GM18520 (cell line): ENCODE data around the gene AVPR2.

Source experiments
- ATAC-seq: cut with Tn5 transposase; IDR thresholded peaks from one replicate; pipeline ENCODE4 v1.9.1; 2021; ENCODE audit not compliant: unreplicated experiment

Gene AVPR2

GRCh38 chrX:153910446-153910845 is 6.0 kb downstream of the AVPR2 start:
- ATAC-seq: no peak

- ATAC-seq: no peak
Measured at GRCh38 chrX:153911798-153912197, 7.3 kb downstream of the AVPR2 start.

DNA sequence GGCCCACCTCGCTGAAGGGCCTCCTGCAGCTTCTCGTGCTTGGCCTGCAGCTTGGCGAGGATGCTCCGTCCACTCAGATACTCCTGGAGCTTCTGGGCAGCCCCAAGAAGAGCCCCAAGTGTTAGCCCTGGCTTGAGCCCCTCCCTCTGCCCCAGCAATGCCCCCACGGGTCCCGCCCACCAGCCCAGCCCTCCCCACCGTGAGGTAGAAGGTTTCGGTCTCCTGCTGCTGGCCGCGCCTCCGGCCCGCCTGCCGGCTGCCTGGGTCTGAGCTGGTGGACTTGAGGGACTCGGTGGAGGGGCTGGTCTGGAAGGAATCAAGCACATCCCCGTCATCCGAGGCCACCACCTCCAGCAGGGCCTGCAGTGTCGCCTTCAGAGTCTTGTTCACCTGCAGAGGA is 8.7 kb downstream of the AVPR2 start:
- no peak for ATAC-seq

DNA sequence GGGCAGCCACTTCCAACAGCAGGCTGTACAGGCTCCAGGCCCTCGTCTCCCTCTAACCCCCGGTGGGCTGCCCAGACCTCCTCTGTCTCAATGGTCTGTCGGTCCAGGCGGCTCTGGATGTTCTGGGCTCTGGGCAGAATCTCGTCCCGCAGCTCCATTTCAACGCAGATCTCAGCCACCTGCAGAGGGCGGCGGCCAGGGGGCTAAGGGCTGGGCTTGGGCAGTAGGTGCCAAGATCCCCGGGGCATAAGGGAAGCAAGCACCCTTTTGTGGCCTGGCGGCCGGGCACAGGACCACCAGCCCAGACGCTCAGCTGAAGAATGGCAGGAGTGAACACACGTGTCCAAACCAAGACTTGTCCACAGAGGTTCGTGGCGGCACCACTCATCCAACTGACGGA is 9.2 kb downstream of the AVPR2 start:
- no peak for ATAC-seq

- no peak for ATAC-seq
Measured at GRCh38 chrX:153917869-153918268, 13.4 kb downstream of the AVPR2 start.

DNA sequence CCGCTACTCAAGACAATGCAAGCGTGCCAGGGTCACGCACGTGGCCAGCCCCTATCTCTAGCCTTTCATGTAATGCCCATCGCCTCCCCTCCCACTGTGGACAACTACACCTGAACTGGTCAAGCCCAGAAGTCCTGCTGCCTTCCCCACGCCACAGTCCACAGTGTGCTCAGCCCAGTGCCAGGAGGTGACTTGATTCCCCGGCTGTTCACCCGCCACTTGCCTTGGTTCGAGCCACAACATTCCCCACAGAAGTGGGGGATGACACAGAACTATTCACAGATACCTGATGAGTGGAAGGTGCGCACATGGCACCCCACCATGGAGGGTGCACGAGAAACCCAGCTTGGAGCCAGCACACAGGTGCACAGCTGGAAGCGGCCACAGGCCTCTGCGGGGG is 14.8 kb downstream of the AVPR2 start:
- no peak for ATAC-seq

- no peak for ATAC-seq
Measured at GRCh38 chrX:153920546-153920945, 16.1 kb downstream of the AVPR2 start.

DNA sequence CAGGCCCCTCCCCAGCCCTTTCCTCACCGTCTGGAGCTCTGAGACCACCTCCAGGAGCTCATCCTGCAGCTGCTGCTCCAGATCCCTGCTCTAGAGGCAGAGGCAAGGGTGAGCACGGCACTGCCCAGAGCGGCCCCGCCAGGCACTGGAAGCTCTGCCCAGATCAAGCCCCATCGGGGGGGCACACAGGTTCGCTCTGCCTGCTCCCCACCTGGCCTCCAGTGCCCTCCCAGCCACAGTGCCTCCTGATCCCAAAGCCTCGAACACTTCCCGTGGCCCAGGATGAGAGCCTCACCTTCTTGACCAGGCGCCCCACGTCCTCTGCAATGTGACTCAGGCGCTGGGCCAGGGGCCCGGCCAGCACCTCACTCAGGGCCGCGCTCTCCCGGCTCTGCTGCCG is 16.6 kb downstream of the AVPR2 start:
- no peak for ATAC-seq

DNA sequence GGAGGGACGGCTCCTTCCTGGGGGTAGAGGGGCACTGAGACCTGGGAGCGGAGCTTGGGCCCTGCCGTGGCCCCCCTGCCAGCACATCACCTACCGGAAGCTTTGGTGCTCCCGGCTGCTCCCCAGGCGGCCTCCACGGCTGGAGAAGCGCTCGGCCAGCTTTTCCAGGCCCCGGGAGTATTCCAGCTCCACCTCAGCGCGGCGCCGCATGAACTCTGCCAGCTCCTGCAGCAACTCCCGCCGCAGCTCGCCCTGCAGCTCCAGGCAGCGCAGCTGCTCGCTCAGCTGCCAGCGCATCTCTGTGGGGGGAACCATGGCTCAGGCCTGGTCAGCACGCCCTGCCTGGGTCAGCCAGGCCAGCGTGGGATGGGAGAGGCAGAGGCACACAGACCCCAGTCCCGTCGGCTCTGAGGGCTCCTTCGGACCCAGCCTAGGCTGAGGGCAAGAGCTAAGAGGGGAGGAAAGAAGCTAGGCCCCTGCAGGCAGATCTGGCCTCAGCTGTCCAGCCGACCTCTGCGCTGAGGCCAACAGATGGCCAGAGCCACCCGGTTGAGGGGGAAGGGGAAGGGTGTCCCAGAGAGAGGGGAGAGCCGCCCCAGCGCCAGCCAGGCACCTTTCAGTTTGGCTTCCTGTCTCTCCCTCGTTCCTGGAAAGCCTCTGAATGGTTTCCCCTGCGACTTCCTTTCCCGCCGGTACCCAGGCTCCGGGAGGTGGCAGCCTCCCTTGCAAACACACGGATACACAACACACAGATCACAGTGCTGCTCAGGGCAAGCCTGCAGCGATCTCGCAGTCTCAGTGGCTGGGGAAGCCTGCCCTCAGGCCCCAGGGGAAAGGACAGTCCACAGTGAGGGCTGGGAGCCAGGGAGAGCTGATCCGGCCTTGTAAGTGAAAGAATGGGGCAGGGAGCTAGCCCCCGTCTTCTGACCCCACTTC is 17.3 kb downstream of the AVPR2 start:
- ATAC-seq: no peak

DNA sequence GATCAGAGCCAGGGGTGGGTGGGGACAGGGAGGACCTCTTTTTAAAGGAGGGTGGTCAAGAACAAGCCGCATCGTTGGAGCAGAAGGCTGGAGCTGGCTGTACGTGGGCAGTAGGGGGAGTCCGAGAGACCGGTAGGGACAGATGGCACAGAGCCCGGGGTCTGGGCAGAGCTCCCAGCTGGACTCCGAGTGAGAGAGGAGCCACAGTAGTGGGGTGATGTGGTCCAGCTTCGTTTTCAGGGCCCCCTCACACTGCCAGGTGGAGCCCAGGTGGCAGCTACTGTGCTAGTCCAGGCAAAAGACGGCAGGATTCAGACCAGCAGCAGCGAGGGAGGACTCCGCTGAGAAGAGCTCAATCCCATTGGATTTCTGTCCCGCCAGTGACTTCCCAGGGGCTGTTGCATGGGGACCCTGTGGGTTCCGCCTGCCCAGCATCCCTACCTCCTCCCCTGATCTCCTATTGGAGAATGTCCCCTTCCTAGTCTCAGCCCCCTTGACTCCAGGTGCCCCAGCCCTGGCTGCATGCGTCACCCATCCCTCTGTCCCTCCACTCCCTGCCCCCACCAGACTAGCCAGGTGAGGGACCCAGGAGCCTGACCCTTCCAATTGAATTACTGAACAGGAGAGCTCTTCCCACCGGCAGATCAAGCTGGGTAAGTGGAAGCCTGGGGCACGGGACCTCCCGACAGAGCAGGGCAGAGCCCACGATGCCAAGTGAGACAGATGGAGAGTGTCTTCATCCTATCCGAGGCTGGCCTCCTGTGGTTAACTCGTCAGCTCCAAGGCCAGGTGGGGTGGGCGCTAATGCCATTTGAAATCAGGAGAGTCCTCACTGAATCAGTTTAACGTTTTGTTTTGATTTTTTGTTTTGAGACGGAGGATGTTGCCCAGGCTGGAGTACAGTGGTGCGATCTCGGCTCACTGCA is 18.7 kb downstream of the AVPR2 start:
- ATAC-seq: no peak

DNA sequence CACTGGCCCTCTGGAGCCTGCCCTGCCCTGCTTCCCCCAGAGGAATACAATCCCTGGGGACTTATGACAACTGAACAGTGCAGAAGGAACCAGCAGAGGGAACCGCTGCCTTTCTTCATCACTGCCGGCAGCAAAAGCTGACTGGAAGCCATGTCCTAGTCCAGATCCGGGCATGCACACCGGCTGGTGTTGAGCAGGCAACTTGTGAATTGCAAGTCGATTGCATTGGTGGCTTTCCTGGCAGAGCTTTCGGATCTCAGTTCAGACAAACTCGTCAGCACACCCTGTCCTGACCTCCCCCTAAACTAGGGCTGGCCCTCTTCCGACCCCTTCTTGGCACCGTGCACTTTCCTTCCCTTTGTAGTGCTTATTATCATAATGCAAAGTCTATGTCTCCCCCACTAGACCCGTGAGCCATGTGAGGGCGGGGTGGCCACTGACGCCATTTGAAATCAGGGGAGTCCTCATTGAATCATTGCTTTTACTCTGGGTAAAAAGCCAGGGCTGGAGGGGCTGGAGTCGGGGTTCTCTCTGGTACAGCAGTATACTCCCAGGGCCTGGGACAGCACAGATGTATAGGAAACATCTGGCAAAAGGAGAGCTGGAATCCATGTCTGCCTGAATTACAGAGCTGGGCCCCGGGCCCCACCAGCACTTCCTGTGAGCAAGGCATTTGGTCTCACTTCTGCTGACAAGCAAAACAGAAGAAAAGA is 19.8 kb downstream of the AVPR2 start:
- no peak for ATAC-seq

DNA sequence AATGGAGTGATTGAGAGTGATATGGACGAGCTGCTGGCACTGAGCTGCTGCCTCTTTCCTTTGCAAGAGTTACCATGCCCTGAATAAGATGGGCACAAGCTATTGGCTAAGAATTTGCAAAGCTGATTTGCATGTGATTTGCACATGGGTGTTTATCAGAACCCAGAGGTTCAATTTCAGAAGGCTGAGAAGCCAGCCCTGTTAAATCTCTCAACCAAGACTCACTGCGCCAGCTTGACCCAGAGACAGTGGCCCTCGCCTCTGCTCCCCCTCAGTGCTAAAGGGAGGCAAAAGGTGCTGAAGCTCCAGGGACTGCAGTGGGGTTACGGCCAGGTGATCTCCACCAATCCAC is 20.9 kb downstream of the AVPR2 start:
- no peak for ATAC-seq

DNA sequence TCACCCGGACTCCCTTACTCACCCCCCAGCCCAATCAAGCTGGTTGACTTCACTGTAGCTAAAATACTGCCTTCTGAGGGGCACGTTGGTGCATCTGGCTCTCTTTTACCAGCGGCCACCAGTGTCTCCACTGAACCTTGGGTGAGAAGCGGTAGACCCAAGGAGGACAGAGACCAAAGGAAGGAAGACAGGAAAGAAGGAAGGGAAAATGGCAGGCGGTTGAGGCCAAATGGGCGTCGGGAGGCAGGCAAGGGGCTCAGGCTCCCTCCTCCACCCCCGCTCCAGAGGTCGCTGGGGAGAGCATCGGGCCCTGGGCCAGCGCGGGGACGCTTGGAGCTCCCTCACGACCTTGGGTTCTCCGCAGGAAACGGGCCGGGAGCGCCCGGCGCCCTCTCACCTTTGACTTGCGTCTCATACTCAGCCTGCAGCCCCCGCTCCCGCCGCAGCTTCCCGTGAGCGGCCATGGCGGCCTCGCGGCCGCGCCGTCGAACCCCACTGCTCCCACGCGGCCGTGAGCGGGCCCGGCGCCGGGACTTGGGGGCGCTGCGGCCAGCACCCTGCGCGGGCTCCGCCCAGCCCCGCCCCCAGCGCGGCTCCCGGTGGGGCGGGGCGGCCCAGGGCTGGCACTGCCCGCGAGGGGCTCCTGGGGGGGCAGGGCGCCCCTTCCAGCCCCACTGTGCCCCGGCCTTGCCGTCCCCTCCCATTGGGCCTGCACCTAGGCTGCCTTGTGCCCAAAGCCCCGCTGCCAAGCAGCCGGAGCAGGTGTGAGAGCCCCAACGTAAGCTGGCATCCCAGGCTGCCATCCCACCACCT is 21.5 kb downstream of the AVPR2 start, which contains the start of gene ARHGAP4:
Gene ARHGAP4, minus strand, starts transcription at position 526 of the 813 bp plus-strand sequence. Its CDS starts 62 bp downstream, at position 464.
- no peak for ATAC-seq

- ATAC-seq: no peak
Measured at GRCh38 chrX:153926552-153926857, 22.0 kb downstream of the AVPR2 start.

DNA sequence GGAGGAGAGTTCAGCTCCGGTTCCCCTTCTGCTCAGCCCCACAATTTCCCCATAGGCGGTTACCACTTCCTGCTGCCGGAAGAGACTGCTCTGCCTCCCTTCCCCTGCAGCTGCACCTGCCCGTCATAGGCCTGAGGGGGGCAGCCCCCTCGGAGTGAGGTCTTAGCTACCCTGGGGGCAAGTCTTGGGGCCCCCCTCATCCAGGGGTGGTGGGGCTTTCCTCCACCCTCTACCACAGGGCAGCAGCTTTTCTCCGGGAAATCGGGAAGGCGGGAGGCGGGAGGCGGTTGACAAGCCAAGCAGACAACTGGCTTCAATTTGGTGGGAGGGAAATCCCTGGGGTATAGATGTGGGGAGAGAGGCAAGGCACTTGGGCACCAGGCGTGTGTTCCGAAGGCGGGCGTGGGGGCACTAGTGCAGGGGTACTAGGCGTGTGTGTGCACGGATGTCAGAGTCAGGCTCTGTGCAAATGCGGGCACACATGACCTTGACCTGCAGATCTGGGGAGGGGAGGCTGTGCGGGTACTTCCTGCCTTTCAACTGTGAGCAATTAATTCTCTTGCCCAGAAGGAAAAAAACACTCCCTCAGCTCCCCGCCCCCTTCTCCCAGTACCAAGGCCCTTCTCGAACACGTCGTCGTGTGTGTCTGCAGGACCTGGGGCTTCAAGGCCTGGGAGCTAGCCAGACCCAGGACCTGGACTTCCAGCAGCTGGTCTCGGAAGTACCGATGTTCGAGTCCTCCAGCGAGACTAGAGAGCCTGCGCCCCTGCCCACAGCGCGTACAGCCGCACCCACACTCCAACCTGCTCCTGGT is 22.6 kb downstream of the AVPR2 start:
- ATAC-seq: no peak

DNA sequence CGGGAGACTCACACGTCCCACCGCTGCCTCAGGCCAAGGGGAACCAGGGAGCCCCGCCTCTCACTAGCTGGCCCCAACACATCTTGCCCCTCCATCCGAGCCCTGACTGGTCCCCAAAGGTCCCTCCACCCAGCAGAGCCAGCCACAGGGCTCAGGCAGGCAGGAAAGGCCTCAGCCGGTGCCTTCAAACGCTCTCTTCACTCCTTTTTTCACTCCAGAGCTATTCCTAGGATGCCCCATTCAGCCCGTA is 23.1 kb downstream of the AVPR2 start:
- ATAC-seq: no peak

DNA sequence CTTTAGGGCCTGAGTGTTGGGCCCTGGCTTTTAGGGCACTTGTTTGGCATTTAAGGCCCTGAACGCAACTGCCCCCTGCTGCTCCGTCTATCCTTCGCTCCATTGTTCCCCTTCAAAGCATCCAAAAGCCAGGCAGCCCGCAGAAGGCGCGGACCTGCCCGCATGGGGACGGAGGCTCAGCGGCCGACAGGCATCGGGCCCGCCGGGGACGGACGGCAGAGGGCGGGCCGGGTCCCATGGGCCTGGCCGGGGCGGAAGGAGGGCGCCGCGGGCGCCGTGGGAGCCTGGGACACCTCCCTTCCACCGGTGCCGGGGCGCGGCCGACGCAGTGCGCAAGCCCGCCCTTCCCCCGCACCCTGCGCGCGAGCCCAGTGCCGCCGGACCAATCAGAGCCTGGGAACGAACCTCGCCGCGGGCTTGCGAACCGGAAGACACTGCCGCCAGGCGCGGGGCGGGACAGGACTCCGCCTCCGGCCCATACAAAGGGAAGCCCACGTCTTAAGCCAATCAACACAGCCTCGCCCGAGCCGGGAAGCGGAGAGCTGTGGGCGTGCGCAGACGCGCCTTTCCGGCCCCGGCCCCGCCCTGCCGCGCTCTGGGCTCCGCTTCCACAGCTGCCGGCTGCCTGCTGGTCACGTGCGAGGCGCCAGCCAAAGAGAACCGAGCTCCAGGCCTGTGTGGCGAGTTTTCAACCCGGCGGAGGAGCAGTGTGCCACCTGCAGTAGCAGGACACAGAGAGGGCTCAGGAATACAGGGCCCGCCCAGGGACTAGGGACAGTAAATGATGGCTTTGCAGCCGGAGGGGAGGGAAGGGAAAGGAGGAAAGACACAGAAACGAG is 23.7 kb downstream of the AVPR2 start:
- ATAC-seq: peak; percentile 76

- no peak for ATAC-seq
Measured at GRCh38 chrX:153928846-153929245, 24.4 kb downstream of the AVPR2 start.

- no peak for ATAC-seq
Measured at GRCh38 chrX:153929576-153929975, 25.1 kb downstream of the AVPR2 start.
